ENCODE measurements around the gene CD38. TPM values are rescaled to one million over a fixed set of nuclear protein-coding genes. Genes with fewer than 3 reads are reported as not detected.

Gene CD38
- total RNA-seq, 1 donor from 2014 or later, result not detected

DNA sequence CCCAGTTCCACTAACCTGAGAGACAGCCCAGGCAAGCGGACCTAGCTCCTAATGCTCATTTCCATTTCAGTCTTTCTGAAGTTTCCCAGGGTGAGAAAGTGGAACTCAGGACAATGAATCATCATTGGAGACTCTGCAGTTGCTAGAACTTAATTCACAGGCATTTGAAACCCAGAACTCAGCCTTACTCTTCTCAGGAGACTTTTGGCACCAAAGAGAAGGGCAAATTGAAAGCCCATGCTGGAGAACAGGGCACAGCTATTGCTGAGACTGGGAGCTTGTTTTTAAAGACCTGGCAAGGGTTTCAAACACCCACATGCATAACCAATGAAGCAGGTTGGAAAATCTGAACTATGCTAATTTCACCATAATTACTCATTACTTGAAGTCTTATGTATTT lies 39.3 kb upstream of the CD38 start:
- TF ChIP-seq CTCF (IDR thresholded peaks at IDR 0.05; ENCODE audit: insufficient read depth, low read length, severe bottlenecking), result no peak
- H3K27me3 ChIP-seq (ENCODE audit: control insufficient read depth, insufficient read depth, low read length), result no peaks in the 10 kb centered on the region
- FAIRE-seq, result no peak

DNA sequence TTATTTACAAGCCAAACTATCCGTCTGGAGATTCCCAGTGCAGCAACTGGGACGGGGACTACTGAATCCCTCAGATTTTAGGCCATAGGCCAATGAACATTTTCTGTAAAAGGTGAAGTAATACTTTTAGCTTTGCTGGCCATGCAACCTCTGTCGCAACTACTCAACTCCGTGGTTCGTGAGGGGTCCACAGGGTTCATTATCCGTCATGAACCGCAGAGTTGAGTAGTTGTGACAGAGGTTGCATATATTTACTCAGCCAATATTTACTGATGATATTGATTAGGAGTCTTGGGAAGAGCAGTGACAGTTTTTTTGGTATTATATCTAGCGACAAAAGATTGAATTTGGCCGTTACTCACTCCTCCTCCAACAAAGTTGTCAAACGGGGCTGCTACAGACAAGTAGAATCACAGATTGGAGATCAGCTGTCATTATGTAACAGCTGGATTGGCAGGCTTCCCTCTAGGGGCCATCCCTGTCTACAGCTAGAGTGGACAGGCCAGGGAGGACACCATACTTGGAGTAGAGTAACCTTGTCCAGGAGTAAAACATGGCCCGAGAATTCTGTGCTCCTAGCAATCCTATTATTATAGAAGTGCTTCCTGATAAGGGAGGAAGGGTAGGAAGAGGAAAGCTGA lies 37.2 kb upstream of the CD38 start:
- DNase-seq (ENCODE audit: low read depth) (no peak), FAIRE-seq (no peak)
- Histone ChIP-seq H3K4me3 (ENCODE audit: low read depth, low read length) (no peak overlapping the region), H3K36me3 (ENCODE audit: control insufficient read depth, insufficient read depth, low read length) (no peaks in the 10 kb centered on the region), H3K27me3 (ENCODE audit: control insufficient read depth, insufficient read depth, low read length) (no peaks in the 10 kb centered on the region)
- TF ChIP-seq CTCF (IDR thresholded peaks at IDR 0.05; ENCODE audit: insufficient read depth, low read length, severe bottlenecking), result no peak

More for the DNA sequence above, 39.3 kb upstream of the CD38 start:
- H3K36me3 ChIP-seq (ENCODE audit: control insufficient read depth, insufficient read depth, low read length), result no peaks in the 10 kb centered on the region
- DNase-seq (ENCODE audit: low read depth), result no peak
- no peak overlapping the region for H3K4me3 ChIP-seq (ENCODE audit: low read depth, low read length)

- no peaks in the 10 kb centered on the region for H3K36me3 ChIP-seq (ENCODE audit: control insufficient read depth, insufficient read depth, low read length)
- no peaks in the 10 kb centered on the region for H3K27me3 ChIP-seq (ENCODE audit: control insufficient read depth, insufficient read depth, low read length)
- no peak for TF ChIP-seq CTCF (IDR thresholded peaks at IDR 0.05; ENCODE audit: insufficient read depth, low read length, severe bottlenecking)
- no peak for FAIRE-seq
- no peak for DNase-seq (ENCODE audit: low read depth)
- H3K4me3 ChIP-seq (ENCODE audit: low read depth, low read length), result no peak overlapping the region
Observed at GRCh38 chr4:15742083-15742582, 36.0 kb upstream of the CD38 start.

DNA sequence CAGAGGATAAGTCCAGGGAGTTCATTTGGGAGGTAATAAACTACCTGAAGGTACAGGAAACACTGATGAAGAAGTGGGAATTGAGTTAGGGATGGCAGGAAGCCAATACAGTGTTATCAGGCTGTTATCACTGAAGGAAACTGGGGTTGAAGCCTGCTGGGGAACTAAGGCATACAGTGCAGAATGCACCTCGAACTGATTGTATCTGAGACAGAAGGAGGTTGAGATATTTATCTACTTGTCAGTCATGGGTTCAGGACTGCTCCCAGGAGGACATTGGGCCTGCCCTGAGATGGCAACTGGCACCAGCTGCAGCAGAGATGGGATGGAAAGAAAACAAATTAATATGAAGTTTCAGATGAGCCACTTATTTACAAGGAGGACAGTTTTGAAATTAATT lies 35.5 kb upstream of the CD38 start:
- FAIRE-seq (no peak), DNase-seq (ENCODE audit: low read depth) (no peak)
- Histone ChIP-seq H3K36me3 (ENCODE audit: control insufficient read depth, insufficient read depth, low read length) (no peaks in the 10 kb centered on the region), H3K4me3 (ENCODE audit: low read depth, low read length) (no peak overlapping the region), H3K27me3 (ENCODE audit: control insufficient read depth, insufficient read depth, low read length) (no peaks in the 10 kb centered on the region)
- no peak for TF ChIP-seq CTCF (IDR thresholded peaks at IDR 0.05; ENCODE audit: insufficient read depth, low read length, severe bottlenecking)

GRCh38 chr4:15744016-15744545 lies 34.0 kb upstream of the CD38 start:
- no peak for FAIRE-seq
- no peak for DNase-seq (ENCODE audit: low read depth)
- Histone ChIP-seq H3K36me3 (ENCODE audit: control insufficient read depth, insufficient read depth, low read length) (no peaks in the 10 kb centered on the region), H3K27me3 (ENCODE audit: control insufficient read depth, insufficient read depth, low read length) (no peaks in the 10 kb centered on the region), H3K4me3 (ENCODE audit: low read depth, low read length) (no peak overlapping the region)
- TF ChIP-seq CTCF (IDR thresholded peaks at IDR 0.05; ENCODE audit: insufficient read depth, low read length, severe bottlenecking), result no peak

GRCh38 chr4:15746110-15746509 lies 32.0 kb upstream of the CD38 start:
- no peaks in the 10 kb centered on the region for H3K36me3 ChIP-seq (ENCODE audit: control insufficient read depth, insufficient read depth, low read length)
- H3K4me3 ChIP-seq (ENCODE audit: low read depth, low read length), result no peak overlapping the region
- H3K27me3 ChIP-seq (ENCODE audit: control insufficient read depth, insufficient read depth, low read length), result no peaks in the 10 kb centered on the region
- no peak for FAIRE-seq
- TF ChIP-seq CTCF (IDR thresholded peaks at IDR 0.05; ENCODE audit: insufficient read depth, low read length, severe bottlenecking), result no peak
- no peak for DNase-seq (ENCODE audit: low read depth)
